Measurements from ENCODE around the gene CSF3R.
"Not testable (repeated sequence)": the region's sequence is repeated elsewhere in the genome, so short reads cannot be mapped to it uniquely, and the experiment has no call there.

DNA sequence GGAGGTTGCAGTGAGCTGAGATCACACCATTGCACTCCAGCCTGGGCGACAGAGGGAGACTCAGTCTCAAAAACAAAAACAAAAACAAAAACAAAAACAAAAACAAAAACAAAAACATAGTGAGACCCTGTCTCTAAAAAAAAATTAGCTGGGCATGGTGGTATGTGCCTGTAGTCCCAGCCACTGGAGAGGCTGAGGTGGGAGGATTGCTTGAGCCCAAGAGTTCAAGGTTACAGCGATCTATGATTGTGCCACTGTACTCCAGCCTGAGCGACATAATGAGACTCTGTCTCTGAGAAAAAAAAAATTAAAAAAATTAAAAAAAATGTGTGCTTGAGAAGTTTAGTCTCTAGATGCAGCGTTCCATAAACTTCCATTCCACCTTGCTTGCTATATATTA is 19.2 kb upstream of the CSF3R start:
- TF ChIP-seq EZH2 (IDR thresholded peaks at IDR 0.05; ENCODE audit: borderline replicate concordance, low read depth, low read length, severe bottlenecking); POLR2A (IDR thresholded peaks at IDR 0.05; ENCODE audit: low read depth, low read length); POLR2AphosphoS5 (IDR thresholded peaks at IDR 0.05; ENCODE audit: insufficient read depth, low read depth, low read length); MYC (IDR thresholded peaks at IDR 0.05; ENCODE audit: low read depth, low read length); FOS (IDR thresholded peaks at IDR 0.05; ENCODE audit: borderline replicate concordance, insufficient read depth, low read length); JUN (IDR thresholded peaks at IDR 0.05; ENCODE audit: borderline replicate concordance, insufficient read depth, insufficient read length, low read depth): not testable (repeated sequence)
- TF ChIP-seq, protein P1, sequence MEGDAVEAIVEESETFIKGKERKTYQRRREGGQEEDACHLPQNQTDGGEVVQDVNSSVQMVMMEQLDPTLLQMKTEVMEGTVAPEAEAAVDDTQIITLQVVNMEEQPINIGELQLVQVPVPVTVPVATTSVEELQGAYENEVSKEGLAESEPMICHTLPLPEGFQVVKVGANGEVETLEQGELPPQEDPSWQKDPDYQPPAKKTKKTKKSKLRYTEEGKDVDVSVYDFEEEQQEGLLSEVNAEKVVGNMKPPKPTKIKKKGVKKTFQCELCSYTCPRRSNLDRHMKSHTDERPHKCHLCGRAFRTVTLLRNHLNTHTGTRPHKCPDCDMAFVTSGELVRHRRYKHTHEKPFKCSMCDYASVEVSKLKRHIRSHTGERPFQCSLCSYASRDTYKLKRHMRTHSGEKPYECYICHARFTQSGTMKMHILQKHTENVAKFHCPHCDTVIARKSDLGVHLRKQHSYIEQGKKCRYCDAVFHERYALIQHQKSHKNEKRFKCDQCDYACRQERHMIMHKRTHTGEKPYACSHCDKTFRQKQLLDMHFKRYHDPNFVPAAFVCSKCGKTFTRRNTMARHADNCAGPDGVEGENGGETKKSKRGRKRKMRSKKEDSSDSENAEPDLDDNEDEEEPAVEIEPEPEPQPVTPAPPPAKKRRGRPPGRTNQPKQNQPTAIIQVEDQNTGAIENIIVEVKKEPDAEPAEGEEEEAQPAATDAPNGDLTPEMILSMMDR (IDR thresholded peaks at IDR 0.05; ENCODE audit: extremely low read depth in 1 of 2, insufficient read depth in 1 of 2, low read depth in 1 of 2, low read length in 2 of 2): not testable (repeated sequence)
- TF ChIP-seq, protein P2, sequence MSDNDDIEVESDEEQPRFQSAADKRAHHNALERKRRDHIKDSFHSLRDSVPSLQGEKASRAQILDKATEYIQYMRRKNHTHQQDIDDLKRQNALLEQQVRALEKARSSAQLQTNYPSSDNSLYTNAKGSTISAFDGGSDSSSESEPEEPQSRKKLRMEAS (IDR thresholded peaks at IDR 0.05; ENCODE audit: insufficient read depth, insufficient read length): not testable (repeated sequence)

Measured in endothelial cell of umbilical vein (primary cell).